Stomach (tissue), 9 donors: ENCODE data around the gene TUSC2. TPM values are rescaled to one million over a fixed set of nuclear protein-coding genes. Genes with fewer than 3 reads are reported as not detected.
A peak's percentile ranks its signal among the peaks of the same experiment; 100 is the strongest.

Experiments used
- DNase-seq, 2 donors: peaks; one replicate each; pipeline versions ENCODE4 v3.0.0 to v3.0.0-alpha.2; 2013 to 2019
- H3K27ac ChIP-seq, 5 donors: fragments of 200-600 bp in 4 of 5; sonication (generic) in 4 of 5; one replicate each; pipeline ENCODE4 v1.5.1; 2013 to 2019; ENCODE audit warnings: mild to moderate bottlenecking in 1 of 5, moderate library complexity in 1 of 5
- H3K27me3 ChIP-seq, 3 donors: fragments of 200-600 bp; sonication (generic); one replicate each; pipeline ENCODE4 v1.5.1; 2017 to 2019; ENCODE audit warnings: mixed run types in 1 of 3
- H3K36me3 ChIP-seq, 4 donors: fragments of 200-600 bp; sonication (generic); 1 replicate in 3 of 4; 2 replicates in 1 of 4; pipeline ENCODE4 v1.5.1; 2016 to 2019
- H3K4me1 ChIP-seq, 4 donors: fragments of 200-600 bp; sonication (generic); one replicate each; pipeline ENCODE4 v1.5.1; 2016 to 2019
- H3K4me3 ChIP-seq, 4 donors: fragments of 200-600 bp; sonication (generic) in 3 of 4; one replicate each; pipeline ENCODE4 v1.5.1; 2016 to 2019; ENCODE audit warnings: mild to moderate bottlenecking in 1 of 4
- H3K9me3 ChIP-seq, 4 donors: fragments of 200-600 bp; sonication (generic); one replicate each; pipeline ENCODE4 v1.5.1; 2016 to 2019
- CTCF ChIP-seq, 7 experiments: fragments of 450-650 bp in 4 of 7; fragments of 200-600 bp in 3 of 7; sonication (generic) in 3 of 7; IDR thresholded peaks; one replicate each; pipeline ENCODE4 v1.5.1; 2016 to 2019; ENCODE audit warnings: antibody characterized with exemption in 7 of 7, control low read depth in 2 of 7, mild to moderate bottlenecking in 1 of 7
- EP300 ChIP-seq: sonication (generic); formaldehyde crosslinking; IDR thresholded peaks from one replicate; pipeline ENCODE4 v1.6.1; 2017; ENCODE audit warnings: antibody characterized with exemption
- POLR2A ChIP-seq, 4 donors: fragments of 450-650 bp; IDR thresholded peaks; one replicate each; pipeline ENCODE4 v1.6.1; 2016; ENCODE audit warnings: antibody characterized with exemption in 4 of 4, control low read depth in 2 of 4, mild to moderate bottlenecking in 1 of 4, moderate library complexity in 1 of 4
- POLR2AphosphoS5 ChIP-seq, 3 donors: sonication (generic); formaldehyde crosslinking; IDR thresholded peaks; one replicate each; pipeline ENCODE4 v1.6.1; 2016; ENCODE audit warnings: antibody characterized with exemption in 3 of 3
- WGBS, 5 donors: extraction: QIAGEN DNeasy Blood & Tissue Kit in 3 of 5; methylation state at CpG; one replicate each; pipeline versions ENCODE4 v1.1.5 to v1.1.7; 2013 to 2018; 5-methylcytosine and 5-hydroxymethylcytosine counted together
- intact Hi-C: fragments of 100-400 bp; cut with DNase I; formaldehyde crosslinking; loops from one replicate; pipeline ENCODE4 v1.15.1; 2023; ENCODE audit warnings: low total_unique reads
- polyA plus RNA-seq, 3 donors: library from polyadenylated mRNA; stranded (reverse); fragments of 200-250 nt; gene quantifications; one replicate each; pipeline ENCODE4 v1.2.3, GENCODE V29; 2013
- total RNA-seq, 5 donors: library from RNA; depleted of rRNA; stranded (reverse); fragments of >200 nt; gene quantifications; one replicate each; pipeline versions ENCODE4 v1.1.0 to v1.2.3, GENCODE V29; 2014 to 2016
- donor health status: healthy with polysubstance abuse.
- donor health status: Bipolar disorder and iron deficiency.
- donor health status: healthy.

The TUSC2 gene
- total and polyA plus RNA-seq, 8 donors, result 2.3 to 63.4 (median 40.3) TPM; not detected in 1

- H3K36me3 ChIP-seq, result peaks cover 33 to 53% (median 44%) of the 10 kb centered on the region in 4 donors
- peak overlapping the region; percentile 10 to 92 (median 89) for H3K27ac ChIP-seq
- peak; percentile 60 to 71 for DNase-seq
- no peaks in the 10 kb centered on the region for H3K9me3 ChIP-seq
- H3K4me1 ChIP-seq, result peaks cover 42 to 79% (median 64%) of the 10 kb centered on the region in 4 donors
- peak overlapping the region; percentile 68 to 89 (median 84) for H3K4me3 ChIP-seq
- TF ChIP-seq CTCF (IDR thresholded peaks at IDR 0.05), result no peak
- peak in 1 of 3 donors; percentile 28 for TF ChIP-seq POLR2AphosphoS5 (IDR thresholded peaks at IDR 0.05)
- no peaks in the 10 kb centered on the region for H3K27me3 ChIP-seq
- 27 to 46% (median 35%) methylated on average over 4 to 5 of the region's 5 CpGs for WGBS, 5 donors
- intact Hi-C loops, result no loop called here
Measured at GRCh38 chr3:50356553-50356952, 28.5 kb upstream of the TUSC2 start.

GRCh38 chr3:50355829-50356552 is 28.0 kb upstream of the TUSC2 start:
- peak overlapping the region; percentile 13 to 92 (median 30) for H3K27ac ChIP-seq
- peak in 1 of 2 donors; percentile 40 for DNase-seq
- H3K9me3 ChIP-seq, result no peaks in the 10 kb centered on the region
- intact Hi-C loops, result no loop called here
- H3K4me1 ChIP-seq, result peaks cover 48 to 84% (median 69%) of the 10 kb centered on the region in 4 donors
- H3K27me3 ChIP-seq, result no peaks in the 10 kb centered on the region
- H3K4me3 ChIP-seq, result peak overlapping the region; percentile 68 to 89 (median 84)
- H3K36me3 ChIP-seq, result peaks cover 33 to 53% (median 44%) of the 10 kb centered on the region in 4 donors
- 46 to 69% (median 51%) methylated on average over 5 of the region's 5 CpGs for WGBS, 5 donors
- TF ChIP-seq POLR2A (IDR thresholded peaks at IDR 0.05) (no peak), POLR2AphosphoS5 (IDR thresholded peaks at IDR 0.05) (no peak), CTCF (IDR thresholded peaks at IDR 0.05) (no peak), EP300 (no peak)

DNA sequence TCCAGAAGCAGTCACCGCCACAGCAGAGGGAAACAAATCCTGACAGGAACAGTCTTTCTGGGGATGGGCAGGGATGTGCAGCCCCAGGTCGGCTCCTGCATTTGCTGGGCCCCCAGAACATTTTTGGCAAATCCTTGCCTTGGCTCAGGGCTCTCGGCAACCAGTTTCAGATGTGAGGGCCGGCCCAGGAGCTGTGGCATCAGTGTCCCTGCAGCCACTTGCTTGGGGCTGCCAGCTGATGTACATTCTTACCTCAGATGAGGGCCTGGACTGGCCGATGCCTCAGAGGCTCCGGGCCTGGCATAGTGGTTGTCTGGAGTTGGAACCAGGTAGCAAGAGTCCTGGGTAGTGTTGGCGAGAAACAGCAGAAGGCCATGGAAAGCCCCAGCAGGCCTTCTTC is 26.8 kb upstream of the TUSC2 start:
- DNase-seq, result no peak
- Histone ChIP-seq H3K4me3 (no peak overlapping the region), H3K36me3 (peaks cover 33 to 53% (median 44%) of the 10 kb centered on the region in 4 donors), H3K27ac (peak overlapping the region in 1 of 5 donors; percentile 92), H3K9me3 (no peaks in the 10 kb centered on the region), H3K4me1 (peaks cover 55 to 88% (median 77%) of the 10 kb centered on the region in 4 donors), H3K27me3 (no peaks in the 10 kb centered on the region)
- TF ChIP-seq POLR2AphosphoS5 (IDR thresholded peaks at IDR 0.05), result no peak
- 63 to 87% (median 80%) methylated on average over 6 to 7 of the region's 7 CpGs for WGBS, 5 donors
- intact Hi-C loops, result no loop called here

DNA sequence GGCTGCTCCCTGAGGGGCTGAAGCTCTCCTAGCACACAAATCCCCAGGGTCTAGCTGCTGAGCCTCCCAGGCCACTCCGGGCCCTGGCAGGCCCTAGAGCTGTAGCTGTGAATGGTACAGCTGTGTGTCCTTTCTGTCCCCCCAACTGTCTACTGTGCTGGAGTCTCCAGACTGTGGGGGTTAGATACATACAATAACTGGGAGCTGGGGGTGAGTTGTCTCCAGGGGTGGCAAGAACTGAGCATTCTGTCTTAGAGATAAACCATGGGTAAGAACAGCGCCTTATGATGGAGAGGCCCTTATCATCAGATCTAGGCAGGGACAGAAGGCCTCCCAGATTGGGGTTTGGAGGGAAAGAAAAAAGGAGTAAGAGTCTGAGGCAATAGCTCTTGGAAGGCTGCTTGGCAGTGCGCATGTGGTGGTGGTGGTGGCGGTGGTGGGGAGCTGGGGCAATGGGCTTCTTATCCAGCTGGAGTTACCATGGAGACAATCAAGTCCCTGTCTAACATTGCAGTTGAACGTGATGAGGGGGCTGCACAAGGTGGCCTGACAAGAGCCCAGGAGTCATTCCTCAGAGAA is 26.3 kb upstream of the TUSC2 start:
- Histone ChIP-seq H3K4me3 (no peak overlapping the region), H3K27ac (no peak overlapping the region), H3K4me1 (peaks cover 60 to 90% (median 81%) of the 10 kb centered on the region in 4 donors), H3K27me3 (no peaks in the 10 kb centered on the region), H3K9me3 (no peaks in the 10 kb centered on the region), H3K36me3 (peaks cover 33 to 53% (median 45%) of the 10 kb centered on the region in 4 donors)
- no peak for DNase-seq
- intact Hi-C loops, result no loop called here
- WGBS, 5 donors, result 71 to 85% (median 79%) methylated on average over 5 of the region's 5 CpGs
- TF ChIP-seq POLR2A (IDR thresholded peaks at IDR 0.05) (no peak), POLR2AphosphoS5 (IDR thresholded peaks at IDR 0.05) (no peak), CTCF (IDR thresholded peaks at IDR 0.05) (no peak), EP300 (no peak)
